Measurements from ENCODE around the gene OPN1LW.

The OPN1LW gene

GRCh38 chrX:154132366-154132765 lies 11.7 kb upstream of the OPN1LW start:
- no peak for TF ChIP-seq CTCF (IDR thresholded peaks at IDR 0.05; ENCODE audit: low read depth, low read length, missing control alignments)
- H3K4me3 ChIP-seq (replicated peaks; ENCODE audit: low read depth, low read length): no peak overlapping the region
- DNase-seq (ENCODE audit: extremely low read depth, low read depth): no peak

- H3K4me3 ChIP-seq (replicated peaks; ENCODE audit: low read depth, low read length): no peak overlapping the region
- DNase-seq (ENCODE audit: extremely low read depth, low read depth): no peak
- no peak for TF ChIP-seq CTCF (IDR thresholded peaks at IDR 0.05; ENCODE audit: low read depth, low read length, missing control alignments)
These were observed 8.4 kb upstream of the OPN1LW start for GRCh38 chrX:154135458-154136229.

DNA sequence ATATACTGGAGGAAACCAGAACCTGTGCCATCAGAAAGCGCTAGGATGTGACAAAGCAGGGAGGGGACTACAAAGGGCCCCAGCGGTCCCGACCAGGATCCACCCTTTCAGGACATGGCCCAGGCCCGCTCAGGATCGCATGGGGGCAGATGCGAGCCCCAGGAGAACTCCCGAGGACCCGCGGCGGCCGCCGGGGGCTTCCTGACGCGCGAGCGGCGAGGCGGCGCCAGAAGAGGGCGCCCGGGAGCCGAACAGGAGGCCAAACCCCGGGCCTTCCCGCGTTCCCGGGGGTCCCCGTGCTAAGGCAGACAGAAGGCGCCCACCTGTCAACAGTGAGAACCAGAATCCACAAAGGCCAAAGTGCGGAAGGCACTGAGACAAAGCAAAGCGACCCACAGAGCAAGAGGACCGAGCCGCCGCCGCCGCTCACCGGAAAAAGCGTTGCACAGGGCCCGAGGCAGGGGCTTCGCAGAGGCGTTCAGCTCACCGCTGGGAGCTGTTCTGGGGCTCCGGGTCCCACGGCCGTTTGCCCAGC lies 7.3 kb upstream of the OPN1LW start:
- TF ChIP-seq CTCF (IDR thresholded peaks at IDR 0.05; ENCODE audit: low read depth, low read length, missing control alignments): peak; percentile 63
- no peak for DNase-seq (ENCODE audit: extremely low read depth, low read depth)
- H3K4me3 ChIP-seq (replicated peaks; ENCODE audit: low read depth, low read length): no peak overlapping the region

- no peak for DNase-seq (ENCODE audit: extremely low read depth, low read depth)
- H3K4me3 ChIP-seq (replicated peaks; ENCODE audit: low read depth, low read length): no peak overlapping the region
- no peak for TF ChIP-seq CTCF (IDR thresholded peaks at IDR 0.05; ENCODE audit: low read depth, low read length, missing control alignments)
These were observed 5.2 kb upstream of the OPN1LW start for GRCh38 chrX:154138857-154139256.

DNA sequence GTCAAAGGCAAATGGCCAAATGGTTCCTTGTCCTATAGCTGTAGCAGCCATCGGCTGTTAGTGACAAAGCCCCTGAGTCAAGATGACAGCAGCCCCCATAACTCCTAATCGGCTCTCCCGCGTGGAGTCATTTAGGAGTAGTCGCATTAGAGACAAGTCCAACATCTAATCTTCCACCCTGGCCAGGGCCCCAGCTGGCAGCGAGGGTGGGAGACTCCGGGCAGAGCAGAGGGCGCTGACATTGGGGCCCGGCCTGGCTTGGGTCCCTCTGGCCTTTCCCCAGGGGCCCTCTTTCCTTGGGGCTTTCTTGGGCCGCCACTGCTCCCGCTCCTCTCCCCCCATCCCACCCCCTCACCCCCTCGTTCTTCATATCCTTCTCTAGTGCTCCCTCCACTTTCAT lies 3.8 kb upstream of the OPN1LW start:
- DNase-seq (ENCODE audit: extremely low read depth, low read depth): no peak
- TF ChIP-seq CTCF (IDR thresholded peaks at IDR 0.05; ENCODE audit: low read depth, low read length, missing control alignments): no peak
- no peak overlapping the region for H3K4me3 ChIP-seq (replicated peaks; ENCODE audit: low read depth, low read length)

DNA sequence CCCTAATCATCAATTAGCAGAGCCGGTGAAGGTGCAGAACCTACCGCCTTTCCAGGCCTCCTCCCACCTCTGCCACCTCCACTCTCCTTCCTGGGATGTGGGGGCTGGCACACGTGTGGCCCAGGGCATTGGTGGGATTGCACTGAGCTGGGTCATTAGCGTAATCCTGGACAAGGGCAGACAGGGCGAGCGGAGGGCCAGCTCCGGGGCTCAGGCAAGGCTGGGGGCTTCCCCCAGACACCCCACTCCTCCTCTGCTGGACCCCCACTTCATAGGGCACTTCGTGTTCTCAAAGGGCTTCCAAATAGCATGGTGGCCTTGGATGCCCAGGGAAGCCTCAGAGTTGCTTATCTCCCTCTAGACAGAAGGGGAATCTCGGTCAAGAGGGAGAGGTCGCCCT lies 3.3 kb upstream of the OPN1LW start:
- TF ChIP-seq CTCF (IDR thresholded peaks at IDR 0.05; ENCODE audit: low read depth, low read length, missing control alignments): no peak
- no peak for DNase-seq (ENCODE audit: extremely low read depth, low read depth)
- H3K4me3 ChIP-seq (replicated peaks; ENCODE audit: low read depth, low read length): no peak overlapping the region
